MM.1S (cell line): ENCODE data around the gene TNFRSF12A.

Experiments used
- DNase-seq: peaks from one replicate; pipeline ENCODE4 v3.0.0-alpha.2; 2015
- H2AFZ ChIP-seq: fragments of 300-600 bp; sonication (generic); 2 replicates; pipeline ENCODE4 v1.6.0; 2016; ENCODE audit warnings: antibody characterized with exemption, low read length
- H3F3A ChIP-seq: fragments of 300-600 bp; sonication (generic); 2 replicates; pipeline ENCODE4 v1.6.1; 2016; ENCODE audit warnings: mild to moderate bottlenecking, antibody characterized with exemption, low read length, moderate library complexity, mixed read lengths; ENCODE audit not compliant: insufficient read depth
- H3K27ac ChIP-seq: fragments of 300-600 bp; sonication (generic); 2 replicates; pipeline ENCODE4 v1.5.1; 2016; ENCODE audit warnings: mild to moderate bottlenecking, low read length
- H3K27me3 ChIP-seq: fragments of 300-600 bp; sonication (generic); replicated peaks from 2 replicates; pipeline ENCODE4 v1.6.0; 2016; ENCODE audit warnings: low read length; ENCODE audit not compliant: insufficient read depth
- H3K36me3 ChIP-seq: fragments of 300-600 bp; sonication (generic); replicated peaks from 2 replicates; pipeline ENCODE4 v1.6.1; 2016; ENCODE audit warnings: mild to moderate bottlenecking, low read length, mixed read lengths; ENCODE audit not compliant: insufficient read depth
- H3K4me1 ChIP-seq: fragments of 300-600 bp; sonication (generic); 2 replicates; pipeline ENCODE4 v1.6.1; 2016; ENCODE audit warnings: low read length, mixed read lengths
- H3K4me2 ChIP-seq: fragments of 300-600 bp; sonication (generic); 2 replicates; pipeline ENCODE4 v1.6.0; 2016; ENCODE audit warnings: low read depth, low read length
- H3K4me3 ChIP-seq: fragments of 300-600 bp; sonication (generic); 2 replicates; pipeline ENCODE4 v1.5.1; 2016; ENCODE audit warnings: low read length, mixed read lengths
- H3K79me2 ChIP-seq: fragments of 300-600 bp; sonication (generic); 2 replicates; pipeline ENCODE4 v1.6.1; 2016; ENCODE audit warnings: mixed run types, low read length, mixed read lengths
- H3K9ac ChIP-seq: fragments of 300-600 bp; sonication (generic); 2 replicates; pipeline ENCODE4 v1.6.1; 2016; ENCODE audit warnings: low read length, mixed read lengths
- H3K9me2 ChIP-seq: fragments of 300-600 bp; sonication (generic); replicated peaks from 2 replicates; pipeline ENCODE4 v1.6.1; 2016; ENCODE audit warnings: mild to moderate bottlenecking, low read length, mixed read lengths; ENCODE audit not compliant: insufficient read depth
- H3K9me3 ChIP-seq: fragments of 300-600 bp; sonication (generic); replicated peaks from 2 replicates; pipeline ENCODE4 v1.6.1; 2016; ENCODE audit warnings: mild to moderate bottlenecking, low read length, mixed read lengths; ENCODE audit not compliant: insufficient read depth
- H4K20me1 ChIP-seq: fragments of 300-600 bp; sonication (generic); 2 replicates; pipeline ENCODE4 v1.6.1; 2016; ENCODE audit warnings: mild to moderate bottlenecking, low read length, moderate library complexity, mixed read lengths; ENCODE audit not compliant: insufficient read depth
- CTCF ChIP-seq: fragments of 300-600 bp; sonication (generic); IDR thresholded peaks from 2 replicates; pipeline ENCODE4 v1.5.1; 2016; ENCODE audit warnings: antibody characterized with exemption, low read length, mixed read lengths
- EZH2 ChIP-seq: fragments of 300-600 bp; sonication (generic); optimal IDR thresholded peaks from 2 replicates; pipeline ENCODE3; 2017; ENCODE audit warnings: low read depth, mild to moderate bottlenecking, antibody characterized with exemption, low read length, mixed read lengths
- EZH2phosphoT487 ChIP-seq: fragments of 300-600 bp; sonication (generic); IDR thresholded peaks from 2 replicates; pipeline ENCODE4 v1.6.1; 2018; ENCODE audit warnings: antibody characterized with exemption, low read length

TNFRSF12A gene

GRCh38 chr16:3030222-3031212, 10.3 kb downstream of the TNFRSF12A start:
- Histone ChIP-seq H2AFZ (no peak overlapping the region), H3K4me1 (peaks cover 4% of the 10 kb centered on the region), H3K9ac (no peak overlapping the region), H3K27ac (no peak overlapping the region), H3K79me2 (no peaks in the 10 kb centered on the region), H3F3A (0 out of 2 replicates have a peak, but pooled peaks cover 6% of the 10 kb centered on the region), H3K27me3 (peaks cover 74% of the 10 kb centered on the region), H3K4me3 (no peak overlapping the region), H3K9me2 (no peaks in the 10 kb centered on the region), H4K20me1 (no peaks in the 10 kb centered on the region), H3K36me3 (no peaks in the 10 kb centered on the region), H3K9me3 (no peaks in the 10 kb centered on the region), H3K4me2 (no peak overlapping the region)
- no peak for DNase-seq
- no peak for TF ChIP-seq EZH2phosphoT487
- no peak for TF ChIP-seq CTCF

- Histone ChIP-seq H3K27ac (no peak overlapping the region), H2AFZ (no peak overlapping the region), H3K9ac (no peak overlapping the region), H3K4me1 (peaks cover 4% of the 10 kb centered on the region), H3K36me3 (no peaks in the 10 kb centered on the region), H3K4me3 (no peak overlapping the region), H3K79me2 (no peaks in the 10 kb centered on the region), H3K27me3 (peaks cover 90% of the 10 kb centered on the region), H3K9me3 (no peaks in the 10 kb centered on the region), H3K4me2 (no peak overlapping the region), H3F3A (0 out of 2 replicates have a peak, but pooled peaks cover 4% of the 10 kb centered on the region), H3K9me2 (no peaks in the 10 kb centered on the region), H4K20me1 (no peaks in the 10 kb centered on the region)
- DNase-seq, result no peak
- TF ChIP-seq EZH2 (no peak), CTCF (no peak), EZH2phosphoT487 (no peak)
These were observed 12.5 kb downstream of the TNFRSF12A start for GRCh38 chr16:3032624-3033023.

GRCh38 chr16:3035289-3035971, 15.3 kb downstream of the TNFRSF12A start:
- no peaks in the 10 kb centered on the region for H3K9me3 ChIP-seq
- no peak overlapping the region for H2AFZ ChIP-seq
- H3K79me2 ChIP-seq, result no peaks in the 10 kb centered on the region
- no peaks in the 10 kb centered on the region for H3K36me3 ChIP-seq
- no peaks in the 10 kb centered on the region for H4K20me1 ChIP-seq
- H3F3A ChIP-seq, result no peaks in the 10 kb centered on the region
- H3K27me3 ChIP-seq, result peaks cover 97% of the 10 kb centered on the region
- H3K9ac ChIP-seq, result no peak overlapping the region; the same call in 1 of the 2 replicates
- no peak overlapping the region for H3K4me3 ChIP-seq
- no peaks in the 10 kb centered on the region for H3K9me2 ChIP-seq
- H3K4me1 ChIP-seq, result no peaks in the 10 kb centered on the region
- no peak for TF ChIP-seq EZH2phosphoT487
- no peak for TF ChIP-seq CTCF
- TF ChIP-seq EZH2, result no peak
- H3K27ac ChIP-seq, result no peak overlapping the region
- no peak for DNase-seq
- H3K4me2 ChIP-seq, result peak overlapping the region; percentile 73; the same call in 1 of the 2 replicates
